ENCODE data around the gene CDH8.

The CDH8 gene

GRCh38 chr16:62064173-62064572 lies 27.9 kb upstream of the CDH8 start:
- TF ChIP-seq CEBPB (IDR thresholded peaks at IDR 0.05) = no peak

GRCh38 chr16:62060089-62060488 lies 23.9 kb upstream of the CDH8 start:
- TF ChIP-seq EGR1 (IDR thresholded peaks at IDR 0.05) (no peak), EP300 (IDR thresholded peaks at IDR 0.05; ENCODE audit: borderline replicate concordance) (no peak), TCF12 (IDR thresholded peaks at IDR 0.05; ENCODE audit: low read depth) (no peak), FOXM1 (IDR thresholded peaks at IDR 0.05; ENCODE audit: borderline replicate concordance, low read depth) (no peak), USF1 (IDR thresholded peaks at IDR 0.05) (no peak), NFIC (IDR thresholded peaks at IDR 0.05) (no peak), CEBPB (IDR thresholded peaks at IDR 0.05) (no peak), REST (IDR thresholded peaks at IDR 0.05; ENCODE audit: low read depth) (no peak), MAX (IDR thresholded peaks at IDR 0.05) (no peak), ZBTB7A (IDR thresholded peaks at IDR 0.05; ENCODE audit: low read depth) (no peak), YY1 (IDR thresholded peaks at IDR 0.05; ENCODE audit: low read depth) (no peak), TAF1 (IDR thresholded peaks at IDR 0.05; ENCODE audit: low read depth) (no peak), CREB1 (IDR thresholded peaks at IDR 0.05; ENCODE audit: low read depth) (no peak), RAD21 (IDR thresholded peaks at IDR 0.05; ENCODE audit: low read depth) (no peak), TEAD4 (IDR thresholded peaks at IDR 0.05) (no peak)

GRCh38 chr16:62059527-62059926 lies 23.3 kb upstream of the CDH8 start:
- no peak for TF ChIP-seq CEBPB (IDR thresholded peaks at IDR 0.05)
- TF ChIP-seq YY1 (IDR thresholded peaks at IDR 0.05; ENCODE audit: low read depth) = no peak

- no peak for TF ChIP-seq TCF12 (IDR thresholded peaks at IDR 0.05; ENCODE audit: low read depth)
- no peak for TF ChIP-seq NFIC (IDR thresholded peaks at IDR 0.05)
- no peak for TF ChIP-seq MAX (IDR thresholded peaks at IDR 0.05)
- TF ChIP-seq ZBTB7A (IDR thresholded peaks at IDR 0.05; ENCODE audit: low read depth) = no peak
- TF ChIP-seq YY1 (IDR thresholded peaks at IDR 0.05; ENCODE audit: low read depth) = no peak
- no peak for TF ChIP-seq TEAD4 (IDR thresholded peaks at IDR 0.05)
- TF ChIP-seq FOXM1 (IDR thresholded peaks at IDR 0.05; ENCODE audit: borderline replicate concordance, low read depth) = no peak
- no peak for TF ChIP-seq RAD21 (IDR thresholded peaks at IDR 0.05; ENCODE audit: low read depth)
- TF ChIP-seq CEBPB (IDR thresholded peaks at IDR 0.05) = no peak
- TF ChIP-seq USF1 (IDR thresholded peaks at IDR 0.05) = no peak
- TF ChIP-seq EGR1 (IDR thresholded peaks at IDR 0.05) = no peak
- no peak for TF ChIP-seq EP300 (IDR thresholded peaks at IDR 0.05; ENCODE audit: borderline replicate concordance)
- TF ChIP-seq REST (IDR thresholded peaks at IDR 0.05; ENCODE audit: low read depth) = no peak
- no peak for TF ChIP-seq CREB1 (IDR thresholded peaks at IDR 0.05; ENCODE audit: low read depth)
- TF ChIP-seq TAF1 (IDR thresholded peaks at IDR 0.05; ENCODE audit: low read depth) = no peak
Measured at GRCh38 chr16:62058412-62058811, 22.2 kb upstream of the CDH8 start.

- TF ChIP-seq USF1 (IDR thresholded peaks at IDR 0.05) (no peak), MAX (IDR thresholded peaks at IDR 0.05) (no peak), TCF12 (IDR thresholded peaks at IDR 0.05; ENCODE audit: low read depth) (no peak), TEAD4 (IDR thresholded peaks at IDR 0.05) (no peak), TAF1 (IDR thresholded peaks at IDR 0.05; ENCODE audit: low read depth) (no peak), ZBTB7A (IDR thresholded peaks at IDR 0.05; ENCODE audit: low read depth) (no peak), FOXM1 (IDR thresholded peaks at IDR 0.05; ENCODE audit: borderline replicate concordance, low read depth) (no peak), CEBPB (IDR thresholded peaks at IDR 0.05) (no peak), YY1 (IDR thresholded peaks at IDR 0.05; ENCODE audit: low read depth) (no peak), NFIC (IDR thresholded peaks at IDR 0.05) (no peak), EP300 (IDR thresholded peaks at IDR 0.05; ENCODE audit: borderline replicate concordance) (no peak), CREB1 (IDR thresholded peaks at IDR 0.05; ENCODE audit: low read depth) (no peak), EGR1 (IDR thresholded peaks at IDR 0.05) (no peak), REST (IDR thresholded peaks at IDR 0.05; ENCODE audit: low read depth) (no peak), RAD21 (IDR thresholded peaks at IDR 0.05; ENCODE audit: low read depth) (no peak)
Measured at GRCh38 chr16:62051942-62052341, 15.7 kb upstream of the CDH8 start.

Data from Ishikawa (cell line).